Type B pancreatic cell (in vitro differentiated cells): ENCODE results near the gene CACNA1B. TPM values are rescaled to one million over a fixed set of nuclear protein-coding genes. Genes with fewer than 3 reads are reported as not detected.
"Not testable (repeated sequence)": the region's sequence is repeated elsewhere in the genome, so short reads cannot be mapped to it uniquely, and the experiment has no call there.

Experiments
- DNase-seq: peaks from one replicate; pipeline ENCODE4 v3.0.0; 2021; ENCODE audit warnings: mixed read lengths; ENCODE audit not compliant: unreplicated experiment; ENCODE audit errors: extremely low spot score
- H3K27ac Mint-ChIP-seq: 2 replicates; pipeline ENCODE4 v1.8.0; 2021; ENCODE audit warnings: mild to moderate bottlenecking, mixed read lengths
- H3K27me3 Mint-ChIP-seq: 2 replicates; pipeline ENCODE4 v1.8.0; 2021; ENCODE audit warnings: mixed read lengths
- H3K36me3 Mint-ChIP-seq: 2 replicates; pipeline ENCODE4 v1.8.0; 2021; ENCODE audit warnings: mixed read lengths
- H3K4me1 Mint-ChIP-seq: one replicate; pipeline ENCODE4 v1.8.0; 2021; ENCODE audit warnings: mixed read lengths; ENCODE audit not compliant: unreplicated experiment
- H3K4me3 Mint-ChIP-seq: 2 replicates; pipeline ENCODE4 v1.8.0; 2021; ENCODE audit warnings: mild to moderate bottlenecking, mixed read lengths
- H3K9me3 Mint-ChIP-seq: 2 replicates; pipeline ENCODE4 v1.8.0; 2021; ENCODE audit warnings: mixed read lengths
- CTCF ChIP-seq: fragments of 200-600 bp; sonication (generic); conservative IDR thresholded peaks from 2 replicates; pipeline ENCODE4 v1.5.0; 2021; ENCODE audit warnings: antibody characterized with exemption, mild to moderate bottlenecking
- total RNA-seq: library from RNA; stranded (reverse); gene quantifications from 2 replicates; pipeline ENCODE4 v1.2.1, GENCODE V29; 2021; ENCODE audit warnings: low replicate concordance

Gene CACNA1B
- total RNA-seq, 1 donor from 2014 or later: 2.4 TPM

- Mint-ChIP-seq H3K36me3 (no peaks in the 10 kb centered on the region), H3K4me3 (no peak overlapping the region), H3K4me1 (peaks cover 3% of the 10 kb centered on the region), H3K9me3 (no peaks in the 10 kb centered on the region), H3K27ac (no peak overlapping the region), H3K27me3 (peaks cover 5% of the 10 kb centered on the region)
- TF ChIP-seq CTCF: no peak
- no peak for DNase-seq
Measured at GRCh38 chr9:138013836-138014562, 136.4 kb downstream of the CACNA1B start.

GRCh38 chr9:138014563-138014945 lies 137.0 kb downstream of the CACNA1B start:
- Mint-ChIP-seq H3K27ac (no peak overlapping the region), H3K36me3 (no peaks in the 10 kb centered on the region), H3K27me3 (peaks cover 5% of the 10 kb centered on the region), H3K4me1 (peaks cover 3% of the 10 kb centered on the region), H3K4me3 (no peak overlapping the region), H3K9me3 (no peaks in the 10 kb centered on the region)
- no peak for DNase-seq
- no peak for TF ChIP-seq CTCF

GRCh38 chr9:138015021-138015829 lies 137.6 kb downstream of the CACNA1B start:
- no peaks in the 10 kb centered on the region for H3K9me3 Mint-ChIP-seq
- no peaks in the 10 kb centered on the region for H3K36me3 Mint-ChIP-seq
- H3K27me3 Mint-ChIP-seq: peaks cover 8% of the 10 kb centered on the region
- H3K4me3 Mint-ChIP-seq: no peak overlapping the region
- no peak overlapping the region for H3K27ac Mint-ChIP-seq
- DNase-seq: no peak
- H3K4me1 Mint-ChIP-seq: peaks cover 3% of the 10 kb centered on the region
- no peak for TF ChIP-seq CTCF

GRCh38 chr9:138016406-138017187 lies 139.0 kb downstream of the CACNA1B start:
- TF ChIP-seq CTCF: no peak
- Mint-ChIP-seq H3K27ac (no peak overlapping the region), H3K9me3 (no peaks in the 10 kb centered on the region), H3K27me3 (peaks cover 19% of the 10 kb centered on the region), H3K36me3 (no peaks in the 10 kb centered on the region), H3K4me3 (no peak overlapping the region), H3K4me1 (peaks cover 3% of the 10 kb centered on the region)
- DNase-seq: no peak

GRCh38 chr9:138017200-138017599 lies 139.6 kb downstream of the CACNA1B start:
- Mint-ChIP-seq H3K27ac (no peak overlapping the region), H3K4me1 (peaks cover 3% of the 10 kb centered on the region), H3K27me3 (peaks cover 25% of the 10 kb centered on the region), H3K4me3 (no peak overlapping the region), H3K9me3 (no peaks in the 10 kb centered on the region), H3K36me3 (no peaks in the 10 kb centered on the region)
- no peak for DNase-seq
- no peak for TF ChIP-seq CTCF

- H3K27ac Mint-ChIP-seq, H3K4me1 Mint-ChIP-seq, H3K9me3 Mint-ChIP-seq, DNase-seq, H3K4me3 Mint-ChIP-seq, H3K36me3 Mint-ChIP-seq: not testable (repeated sequence)
- H3K27me3 Mint-ChIP-seq: peaks cover 36% of the 10 kb centered on the region
Measured at GRCh38 chr9:138019514-138019913, 141.9 kb downstream of the CACNA1B start.
